Esophagus muscularis mucosa (tissue), 4 donors: ENCODE data around the gene ATP11A. TPM values are rescaled to one million over a fixed set of nuclear protein-coding genes. Genes with fewer than 3 reads are reported as not detected.
"Not testable (repeated sequence)": the region's sequence is repeated elsewhere in the genome, so short reads cannot be mapped to it uniquely, and the experiment has no call there.

Experiments used
- DNase-seq: peaks from one replicate; pipeline ENCODE4 v3.0.0-alpha.2; 2017; ENCODE audit errors: extremely low spot score
- H3K27ac ChIP-seq, 4 donors: fragments of 200-600 bp; sonication (generic); replicated peaks in 1 of 4; 1 replicate in 3 of 4; 2 replicates in 1 of 4; pipeline ENCODE4 v1.5.1; 2016 to 2019; ENCODE audit warnings: mild to moderate bottlenecking in 1 of 4
- H3K27me3 ChIP-seq, 4 donors: fragments of 200-600 bp; sonication (generic); one replicate each; pipeline versions ENCODE4 v1.5.1 to v1.6.0; 2016 to 2019
- H3K36me3 ChIP-seq, 4 donors: fragments of 200-600 bp; sonication (generic); one replicate each; pipeline ENCODE4 v1.5.1; 2016 to 2019
- H3K4me1 ChIP-seq, 4 donors: fragments of 200-600 bp; sonication (generic); one replicate each; pipeline ENCODE4 v1.5.1; 2016 to 2019
- H3K4me3 ChIP-seq, 4 donors: fragments of 200-600 bp; sonication (generic); 1 replicate in 2 of 4; 2 replicates in 2 of 4; pipeline ENCODE4 v1.5.1; 2016 to 2019; ENCODE audit warnings: mild to moderate bottlenecking in 4 of 4, moderate library complexity in 1 of 4
- H3K9me3 ChIP-seq, 4 donors: fragments of 200-600 bp; sonication (generic); 1 replicate in 3 of 4; 2 replicates in 1 of 4; pipeline ENCODE4 v1.5.1; 2016 to 2019
- EP300 ChIP-seq: sonication (generic); formaldehyde crosslinking; IDR thresholded peaks from one replicate; pipeline ENCODE4 v1.6.1; 2017; ENCODE audit warnings: antibody characterized with exemption
- POLR2A ChIP-seq: fragments of 450-650 bp; IDR thresholded peaks from one replicate; pipeline ENCODE4 v1.6.1; 2017; ENCODE audit warnings: antibody characterized with exemption, moderate library complexity, mild to moderate bottlenecking, low read depth
- POLR2AphosphoS5 ChIP-seq, 2 donors: sonication (generic); formaldehyde crosslinking; IDR thresholded peaks; one replicate each; pipeline ENCODE4 v1.6.1; 2017; ENCODE audit warnings: antibody characterized with exemption in 2 of 2
- WGBS: methylation state at CpG from one replicate; pipeline ENCODE4 v1.1.5; 2018; 5-methylcytosine and 5-hydroxymethylcytosine counted together
- intact Hi-C: fragments of 100-400 bp; cut with DNase I; formaldehyde crosslinking; loops from one replicate; pipeline ENCODE4 v1.15.1; 2023
- total RNA-seq, 4 donors: library from RNA; depleted of rRNA; stranded (reverse); fragments of >200 nt; gene quantifications; one replicate each; pipeline versions ENCODE4 v1.1.0 to v1.2.1, GENCODE V29; 2016
- TF ChIP-seq, protein P1 (sequence below), 3 experiments: fragments of 200-600 bp in 2 of 3; fragments of 450-650 bp in 1 of 3; sonication (generic) in 2 of 3; IDR thresholded peaks; one replicate each; pipeline ENCODE4 v1.5.1; 2017 to 2019; ENCODE audit warnings: antibody characterized with exemption in 3 of 3, mild to moderate bottlenecking in 2 of 3, moderate library complexity in 1 of 3

Gene ATP11A
- total RNA-seq, 4 donors from 2014 or later = 11.2 to 27.8 (median 14.3) TPM

DNA sequence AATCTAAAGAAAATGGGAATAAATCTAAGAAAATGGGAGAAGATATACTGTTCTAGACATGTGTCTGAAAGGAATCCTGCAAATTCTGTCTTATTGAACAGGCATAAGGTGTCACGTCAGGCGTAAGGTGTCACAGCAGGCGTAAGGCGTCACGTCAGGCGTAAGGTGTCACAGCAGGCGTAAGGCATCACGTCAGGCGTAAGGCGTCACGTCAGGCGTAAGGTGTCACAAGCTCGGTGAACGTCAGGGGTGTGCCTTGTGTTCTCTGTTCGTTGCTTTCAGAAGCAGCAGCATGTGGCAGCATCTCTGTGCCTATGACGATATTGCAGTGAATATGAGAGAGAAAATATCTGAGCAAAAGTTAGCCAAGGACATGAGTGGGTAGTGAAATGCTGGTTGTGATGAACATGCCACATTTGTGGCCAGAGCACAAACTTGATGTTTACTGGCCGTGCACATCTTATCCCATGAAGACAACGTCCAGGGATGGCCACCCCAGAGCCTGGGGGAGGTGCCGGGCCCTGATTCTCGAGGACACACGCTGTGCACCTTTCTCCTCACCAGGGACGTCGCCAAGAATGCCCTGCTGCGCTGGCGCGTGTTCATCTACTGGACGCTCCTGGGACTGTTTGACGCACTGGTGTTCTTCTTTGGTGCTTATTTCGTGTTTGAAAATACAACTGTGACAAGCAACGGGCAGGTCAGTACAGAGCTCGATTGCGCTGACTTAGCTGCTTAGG, 172.2 kb downstream of the ATP11A start:
- DNase-seq = no peak
- TF ChIP-seq, protein P1, sequence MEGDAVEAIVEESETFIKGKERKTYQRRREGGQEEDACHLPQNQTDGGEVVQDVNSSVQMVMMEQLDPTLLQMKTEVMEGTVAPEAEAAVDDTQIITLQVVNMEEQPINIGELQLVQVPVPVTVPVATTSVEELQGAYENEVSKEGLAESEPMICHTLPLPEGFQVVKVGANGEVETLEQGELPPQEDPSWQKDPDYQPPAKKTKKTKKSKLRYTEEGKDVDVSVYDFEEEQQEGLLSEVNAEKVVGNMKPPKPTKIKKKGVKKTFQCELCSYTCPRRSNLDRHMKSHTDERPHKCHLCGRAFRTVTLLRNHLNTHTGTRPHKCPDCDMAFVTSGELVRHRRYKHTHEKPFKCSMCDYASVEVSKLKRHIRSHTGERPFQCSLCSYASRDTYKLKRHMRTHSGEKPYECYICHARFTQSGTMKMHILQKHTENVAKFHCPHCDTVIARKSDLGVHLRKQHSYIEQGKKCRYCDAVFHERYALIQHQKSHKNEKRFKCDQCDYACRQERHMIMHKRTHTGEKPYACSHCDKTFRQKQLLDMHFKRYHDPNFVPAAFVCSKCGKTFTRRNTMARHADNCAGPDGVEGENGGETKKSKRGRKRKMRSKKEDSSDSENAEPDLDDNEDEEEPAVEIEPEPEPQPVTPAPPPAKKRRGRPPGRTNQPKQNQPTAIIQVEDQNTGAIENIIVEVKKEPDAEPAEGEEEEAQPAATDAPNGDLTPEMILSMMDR (IDR thresholded peaks at IDR 0.05) = no peak
- TF ChIP-seq POLR2AphosphoS5 (IDR thresholded peaks at IDR 0.05) (no peak), EP300 (no peak), POLR2A (no peak)
- Histone ChIP-seq H3K4me3 (no peak overlapping the region), H3K27me3 (no peaks in the 10 kb centered on the region), H3K9me3 (no peaks in the 10 kb centered on the region), H3K36me3 (peaks cover 15 to 87% (median 60%) of the 10 kb centered on the region in 4 donors), H3K27ac (no peak overlapping the region), H3K4me1 (no peaks in the 10 kb centered on the region)
- intact Hi-C loops = no loop called here
- WGBS = 74% methylated on average over 21 of the region's 32 CpGs

DNA sequence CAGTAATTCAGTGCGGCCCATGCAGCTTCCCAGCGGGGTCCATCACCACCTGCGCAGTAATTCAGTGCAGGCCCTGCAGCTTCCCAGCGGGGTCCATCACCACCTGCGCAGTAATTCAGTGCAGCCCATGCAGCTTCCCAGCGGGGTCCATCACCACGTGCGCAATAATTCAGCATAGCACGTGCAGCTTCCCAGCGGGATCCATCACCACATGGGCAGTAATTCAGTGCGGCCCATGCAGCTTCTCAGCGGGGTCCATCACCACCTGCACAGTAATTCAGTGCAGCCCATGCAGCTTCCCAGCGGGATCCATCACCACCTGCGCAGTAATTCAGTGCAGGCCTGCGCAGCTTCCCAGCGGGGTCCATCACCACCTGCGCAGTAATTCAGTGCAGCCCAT, 173.5 kb downstream of the ATP11A start:
- DNase-seq, H3K4me3 ChIP-seq, H3K4me1 ChIP-seq, intact Hi-C loops, H3K27me3 ChIP-seq, H3K27ac ChIP-seq, H3K9me3 ChIP-seq: not testable (repeated sequence)
- 90% methylated on average over 2 of the region's 17 CpGs for WGBS
- H3K36me3 ChIP-seq = peaks cover 12 to 81% (median 61%) of the 10 kb centered on the region in 4 donors

DNA sequence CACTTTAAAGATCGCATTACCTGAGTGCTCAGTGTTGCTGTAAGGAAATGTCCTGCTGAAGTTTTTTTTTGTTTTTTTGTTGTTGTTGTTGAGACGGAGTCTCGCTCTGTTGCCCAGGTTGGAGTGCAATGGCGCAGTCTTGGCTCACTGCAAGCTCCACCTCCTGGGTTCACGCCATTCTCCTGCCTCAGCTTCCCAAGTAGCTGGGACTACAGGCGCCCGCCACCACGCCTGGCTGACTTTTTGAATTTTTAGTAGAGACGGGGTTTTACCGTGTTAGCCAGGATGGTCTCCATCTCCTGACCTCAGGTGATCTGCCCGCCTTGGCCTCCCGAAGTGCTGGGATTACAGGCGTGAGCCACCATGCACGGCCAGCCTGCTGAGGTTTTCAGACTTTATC, 175.6 kb downstream of the ATP11A start:
- DNase-seq, H3K9me3 ChIP-seq, intact Hi-C loops, H3K27me3 ChIP-seq, H3K27ac ChIP-seq, H3K4me3 ChIP-seq, H3K4me1 ChIP-seq: not testable (repeated sequence)
- peaks cover 8 to 78% (median 52%) of the 10 kb centered on the region in 4 donors for H3K36me3 ChIP-seq
- 83% methylated on average over 14 of the region's 14 CpGs for WGBS

DNA sequence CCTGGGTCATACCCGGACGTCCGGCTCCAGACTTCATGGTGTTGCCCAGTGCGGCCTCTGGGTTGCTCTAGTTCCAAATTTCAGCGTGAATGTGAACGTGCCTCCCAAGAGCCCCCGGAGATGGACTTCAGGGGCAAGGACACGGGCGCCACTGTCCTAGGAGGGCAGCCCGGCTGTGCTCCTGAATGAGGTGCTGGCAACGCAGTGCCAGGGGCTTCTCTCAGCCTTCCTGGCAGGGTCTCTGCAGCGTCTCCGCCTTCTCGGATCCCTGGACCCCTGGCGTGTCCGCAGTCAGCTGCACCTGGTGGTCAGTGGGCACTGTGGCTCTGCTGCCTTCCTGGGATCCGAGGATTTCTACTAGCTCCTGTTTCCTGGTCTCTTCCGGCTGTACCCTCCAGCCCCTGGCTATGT, 177.5 kb downstream of the ATP11A start:
- no peak for TF ChIP-seq EP300
- no peak for TF ChIP-seq POLR2AphosphoS5 (IDR thresholded peaks at IDR 0.05)
- TF ChIP-seq POLR2A = no peak
- TF ChIP-seq, protein P1 (IDR thresholded peaks at IDR 0.05) = no peak
- intact Hi-C loops = no loop called here
- DNase-seq = no peak
- H3K36me3 ChIP-seq = peaks cover 8 to 69% (median 41%) of the 10 kb centered on the region in 4 donors
- H3K4me1 ChIP-seq = no peaks in the 10 kb centered on the region
- H3K9me3 ChIP-seq = no peaks in the 10 kb centered on the region
- whole genome bisulfite sequencing = 96% methylated on average over 18 of the region's 18 CpGs
- no peak overlapping the region for H3K4me3 ChIP-seq
- no peaks in the 10 kb centered on the region for H3K27me3 ChIP-seq
- no peak overlapping the region for H3K27ac ChIP-seq

DNA sequence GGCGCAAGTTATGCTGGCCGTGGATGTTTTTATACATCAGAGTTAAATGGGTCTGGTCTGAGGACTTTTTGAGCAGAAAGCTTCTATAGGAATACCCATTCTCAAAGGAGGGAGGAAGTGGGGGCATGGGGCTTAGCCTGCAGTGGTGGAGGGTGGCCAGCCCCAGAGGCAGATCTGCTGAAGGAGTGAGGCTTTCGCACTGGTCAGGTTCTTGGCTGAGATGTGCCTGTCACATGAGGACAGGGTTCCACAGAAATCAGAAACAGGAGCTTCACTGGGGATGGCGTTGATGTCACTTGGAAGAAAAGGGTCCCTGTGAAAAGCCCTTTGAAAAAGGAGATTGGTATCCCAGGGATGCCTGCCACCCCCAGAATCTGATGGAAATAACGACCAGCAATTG, 178.5 kb downstream of the ATP11A start:
- Histone ChIP-seq H3K27ac (no peak overlapping the region), H3K4me3 (no peak overlapping the region), H3K36me3 (peaks cover 8 to 64% (median 33%) of the 10 kb centered on the region in 4 donors), H3K27me3 (no peaks in the 10 kb centered on the region), H3K9me3 (no peaks in the 10 kb centered on the region), H3K4me1 (no peaks in the 10 kb centered on the region)
- TF ChIP-seq, protein P1 (IDR thresholded peaks at IDR 0.05) = no peak
- TF ChIP-seq POLR2A = no peak
- intact Hi-C loops = no loop called here
- 91% methylated on average over 5 of the region's 5 CpGs for WGBS
- no peak for DNase-seq
